HG03045 (cell line): ENCODE measurements around the gene ZNF335.

Experiments used
- ATAC-seq: cut with Tn5 transposase; IDR thresholded peaks from one replicate; pipeline ENCODE4 v1.9.1; 2021; ENCODE audit warnings: mild to moderate bottlenecking, moderate library complexity; ENCODE audit not compliant: unreplicated experiment

ZNF335 gene, protein sequence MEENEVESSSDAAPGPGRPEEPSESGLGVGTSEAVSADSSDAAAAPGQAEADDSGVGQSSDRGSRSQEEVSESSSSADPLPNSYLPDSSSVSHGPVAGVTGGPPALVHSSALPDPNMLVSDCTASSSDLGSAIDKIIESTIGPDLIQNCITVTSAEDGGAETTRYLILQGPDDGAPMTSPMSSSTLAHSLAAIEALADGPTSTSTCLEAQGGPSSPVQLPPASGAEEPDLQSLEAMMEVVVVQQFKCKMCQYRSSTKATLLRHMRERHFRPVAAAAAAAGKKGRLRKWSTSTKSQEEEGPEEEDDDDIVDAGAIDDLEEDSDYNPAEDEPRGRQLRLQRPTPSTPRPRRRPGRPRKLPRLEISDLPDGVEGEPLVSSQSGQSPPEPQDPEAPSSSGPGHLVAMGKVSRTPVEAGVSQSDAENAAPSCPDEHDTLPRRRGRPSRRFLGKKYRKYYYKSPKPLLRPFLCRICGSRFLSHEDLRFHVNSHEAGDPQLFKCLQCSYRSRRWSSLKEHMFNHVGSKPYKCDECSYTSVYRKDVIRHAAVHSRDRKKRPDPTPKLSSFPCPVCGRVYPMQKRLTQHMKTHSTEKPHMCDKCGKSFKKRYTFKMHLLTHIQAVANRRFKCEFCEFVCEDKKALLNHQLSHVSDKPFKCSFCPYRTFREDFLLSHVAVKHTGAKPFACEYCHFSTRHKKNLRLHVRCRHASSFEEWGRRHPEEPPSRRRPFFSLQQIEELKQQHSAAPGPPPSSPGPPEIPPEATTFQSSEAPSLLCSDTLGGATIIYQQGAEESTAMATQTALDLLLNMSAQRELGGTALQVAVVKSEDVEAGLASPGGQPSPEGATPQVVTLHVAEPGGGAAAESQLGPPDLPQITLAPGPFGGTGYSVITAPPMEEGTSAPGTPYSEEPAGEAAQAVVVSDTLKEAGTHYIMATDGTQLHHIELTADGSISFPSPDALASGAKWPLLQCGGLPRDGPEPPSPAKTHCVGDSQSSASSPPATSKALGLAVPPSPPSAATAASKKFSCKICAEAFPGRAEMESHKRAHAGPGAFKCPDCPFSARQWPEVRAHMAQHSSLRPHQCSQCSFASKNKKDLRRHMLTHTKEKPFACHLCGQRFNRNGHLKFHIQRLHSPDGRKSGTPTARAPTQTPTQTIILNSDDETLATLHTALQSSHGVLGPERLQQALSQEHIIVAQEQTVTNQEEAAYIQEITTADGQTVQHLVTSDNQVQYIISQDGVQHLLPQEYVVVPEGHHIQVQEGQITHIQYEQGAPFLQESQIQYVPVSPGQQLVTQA (N-terminal part only)

DNA sequence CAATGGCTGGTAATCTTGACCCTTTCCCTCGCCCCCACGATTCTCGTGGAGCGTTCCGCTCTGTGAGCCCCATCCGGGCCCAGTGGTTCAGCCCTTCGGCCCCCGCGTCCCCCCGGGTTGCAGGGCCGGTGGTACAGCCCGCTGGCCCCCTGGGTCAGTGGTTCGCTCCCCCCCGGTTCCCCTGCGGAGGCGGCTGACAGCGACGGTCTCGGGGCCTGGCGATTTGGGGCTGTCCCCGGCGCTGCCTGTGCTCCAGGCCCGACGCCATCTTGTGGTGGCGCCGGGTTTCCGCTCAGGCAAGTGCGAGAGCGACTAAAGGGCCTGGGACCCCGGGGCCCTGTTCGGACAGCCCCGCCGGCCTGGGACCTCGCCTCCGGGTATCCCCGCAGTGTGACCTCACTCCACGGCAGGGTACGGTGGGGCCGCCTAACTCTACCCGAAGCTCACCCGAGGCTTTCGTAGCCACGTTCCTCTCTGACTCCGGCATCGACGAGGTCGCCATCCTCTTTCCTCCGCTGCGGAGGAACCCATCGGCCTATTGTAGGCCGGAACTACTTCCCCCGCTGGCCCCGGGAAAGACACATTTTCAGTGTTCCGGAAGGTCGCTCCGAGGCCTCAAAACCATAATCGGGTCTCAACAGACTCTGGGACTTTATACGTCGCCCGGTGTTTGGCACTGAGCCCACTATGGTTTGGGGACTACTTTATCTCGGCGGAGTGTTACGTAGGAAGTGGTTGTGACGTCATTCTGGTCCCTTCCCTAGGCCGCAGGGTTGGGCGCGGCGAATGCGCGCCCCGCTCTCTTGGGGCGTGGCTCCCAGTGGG lies at the start of gene ZNF335:
Gene ZNF335, minus strand, starts transcription at position 529 of the 825 bp plus-strand sequence. CDS start 793 bp downstream, outside the sequence.
- peak; percentile 75 for ATAC-seq

DNA sequence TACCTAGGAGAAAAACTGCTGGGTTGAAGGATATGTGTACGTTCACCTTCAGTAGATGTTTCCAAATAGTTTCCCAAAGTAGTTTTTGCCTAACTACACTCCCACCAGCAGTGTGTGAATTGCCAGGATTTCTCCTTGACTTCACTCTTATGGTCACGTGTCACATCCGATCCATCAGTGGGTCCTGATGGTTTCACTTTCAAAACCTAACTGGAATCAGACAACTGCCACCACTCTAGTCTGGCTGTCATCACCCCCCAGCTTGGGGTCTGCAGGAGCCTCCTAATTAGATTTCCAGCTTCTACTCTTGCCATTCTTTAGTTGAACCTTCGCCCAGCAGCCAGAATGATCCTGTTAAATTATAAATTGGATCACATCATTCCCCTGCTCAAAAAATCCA lies 48.6 kb upstream of the ZNF335 start:
- no peak for ATAC-seq

DNA sequence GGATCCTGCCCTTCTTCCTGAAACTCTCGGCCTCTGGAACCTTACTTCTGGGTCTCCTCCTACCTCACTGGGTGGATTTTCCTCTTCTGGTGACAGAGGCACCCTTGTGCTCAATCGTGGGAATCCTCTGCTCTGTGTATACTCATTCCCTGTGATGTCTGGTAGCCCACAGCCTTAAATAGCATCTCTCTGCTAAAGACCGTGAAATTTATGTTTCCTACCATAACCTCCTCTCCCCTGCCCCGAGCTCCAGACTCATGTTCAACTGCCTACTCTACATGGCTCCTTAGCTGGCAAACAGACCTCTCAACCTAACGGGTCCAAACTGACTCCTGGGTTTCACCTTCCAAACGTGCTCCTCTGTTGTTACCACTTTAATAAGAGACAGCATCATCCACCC lies 46.6 kb upstream of the ZNF335 start:
- ATAC-seq = no peak

DNA sequence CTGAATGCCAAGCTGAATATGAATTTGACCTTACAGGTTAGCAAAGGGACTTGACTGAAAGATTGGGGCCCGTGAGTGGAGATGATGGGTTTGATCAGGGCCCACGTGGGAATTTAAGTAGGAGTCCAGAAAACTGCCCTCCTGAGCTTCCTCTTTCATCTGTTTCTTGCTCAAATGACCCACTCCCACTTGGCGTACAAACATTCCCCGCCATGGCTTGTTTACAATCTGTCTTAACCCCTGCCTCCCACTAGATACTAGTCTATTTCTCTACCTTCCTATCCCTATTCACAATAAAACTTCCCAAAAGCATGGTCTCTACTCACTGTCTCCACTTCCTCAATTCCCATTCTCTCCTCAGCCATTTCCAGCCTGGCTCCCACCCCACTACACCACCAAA lies 46.1 kb upstream of the ZNF335 start:
- no peak for ATAC-seq

DNA sequence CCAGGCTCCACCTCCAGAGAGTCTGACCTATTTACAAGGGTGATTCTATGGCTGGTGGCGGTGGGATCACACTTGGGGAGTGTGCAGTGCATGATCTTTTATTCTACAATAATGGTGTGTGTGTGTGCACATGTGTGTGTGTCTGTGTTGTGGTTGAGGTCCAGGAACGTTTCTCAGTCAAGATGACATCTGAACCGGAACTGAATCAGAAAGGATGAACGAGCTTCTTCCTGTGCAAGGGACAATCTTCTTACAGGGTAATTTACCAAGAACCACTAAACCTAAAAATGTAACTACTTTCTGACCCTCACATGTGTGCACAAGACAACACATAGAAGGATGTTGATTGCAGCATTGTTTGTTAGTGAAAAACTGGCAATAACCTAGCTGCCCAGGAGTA lies 45.3 kb upstream of the ZNF335 start:
- no peak for ATAC-seq

DNA sequence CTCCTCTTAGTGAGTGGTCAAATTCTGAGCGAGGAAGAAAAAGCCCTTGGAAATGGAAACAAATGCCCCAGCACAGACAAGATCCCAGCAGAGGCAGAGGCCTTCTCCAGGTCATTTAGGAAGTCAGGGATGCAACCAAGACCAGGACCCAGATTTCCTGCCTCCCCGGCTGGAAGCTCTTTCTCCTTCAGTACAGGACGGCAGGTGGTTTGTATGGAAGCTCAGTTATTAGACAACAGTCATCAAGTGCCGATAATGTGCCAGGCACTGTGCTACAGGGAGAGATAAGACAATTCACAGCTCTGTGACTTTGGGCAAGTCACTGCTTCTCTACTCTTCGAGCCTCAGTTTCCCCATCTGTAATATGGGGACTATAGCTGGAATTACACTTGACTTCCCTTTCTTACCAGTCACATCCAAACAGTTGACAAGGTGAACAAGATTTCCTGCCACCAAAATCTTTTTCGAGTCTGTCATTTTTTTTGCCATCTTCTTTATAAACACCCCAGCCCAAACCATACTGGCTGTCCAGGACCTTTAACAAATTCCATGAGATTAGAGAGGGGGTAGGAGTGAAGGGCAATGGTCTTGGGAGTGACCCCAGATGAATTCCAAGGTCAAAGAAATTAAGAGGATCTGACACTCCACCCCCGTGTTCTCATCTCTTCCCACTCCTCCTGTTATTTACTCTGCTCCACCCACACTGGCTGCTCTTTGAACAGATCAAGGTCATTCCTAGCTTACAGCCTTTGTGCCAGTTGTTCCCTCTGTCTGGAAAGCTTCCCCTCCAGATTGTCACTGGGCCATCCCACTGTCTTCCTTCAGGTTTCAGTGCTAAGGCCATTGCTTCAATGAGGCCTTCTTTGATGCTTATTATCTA lies 42.8 kb upstream of the ZNF335 start:
- ATAC-seq = no peak

DNA sequence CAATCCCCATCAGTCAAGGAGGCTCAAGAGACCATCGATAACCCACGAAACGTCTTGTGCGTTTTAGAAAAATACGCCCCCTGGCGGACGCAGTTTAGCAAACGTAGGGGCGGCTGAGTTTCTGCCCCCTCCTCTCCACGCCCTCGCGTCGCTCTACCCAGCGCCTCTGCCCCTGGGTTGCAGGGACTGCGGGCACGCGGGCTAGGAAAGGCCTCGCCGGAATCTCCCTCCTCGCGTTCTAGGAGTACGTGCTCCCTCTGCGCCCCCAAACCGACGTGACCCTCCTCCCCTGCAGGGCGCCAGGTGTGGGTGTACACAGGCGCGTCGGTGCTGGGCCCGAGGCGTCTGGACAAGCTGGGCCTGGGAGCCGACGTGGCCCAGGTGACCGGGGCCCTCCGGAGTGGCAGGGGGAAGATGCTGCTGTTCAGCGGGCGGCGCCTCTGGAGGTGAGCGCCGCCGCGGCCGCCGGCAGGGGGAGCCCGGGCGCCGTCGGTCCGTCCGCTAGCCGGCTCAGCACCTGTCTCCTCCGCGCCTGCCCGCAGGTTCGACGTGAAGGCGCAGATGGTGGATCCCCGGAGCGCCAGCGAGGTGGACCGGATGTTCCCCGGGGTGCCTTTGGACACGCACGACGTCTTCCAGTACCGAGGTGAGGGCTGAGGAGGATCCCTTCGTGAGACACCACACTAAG lies 42.0 kb upstream of the ZNF335 start:
- ATAC-seq = peak; percentile 60

DNA sequence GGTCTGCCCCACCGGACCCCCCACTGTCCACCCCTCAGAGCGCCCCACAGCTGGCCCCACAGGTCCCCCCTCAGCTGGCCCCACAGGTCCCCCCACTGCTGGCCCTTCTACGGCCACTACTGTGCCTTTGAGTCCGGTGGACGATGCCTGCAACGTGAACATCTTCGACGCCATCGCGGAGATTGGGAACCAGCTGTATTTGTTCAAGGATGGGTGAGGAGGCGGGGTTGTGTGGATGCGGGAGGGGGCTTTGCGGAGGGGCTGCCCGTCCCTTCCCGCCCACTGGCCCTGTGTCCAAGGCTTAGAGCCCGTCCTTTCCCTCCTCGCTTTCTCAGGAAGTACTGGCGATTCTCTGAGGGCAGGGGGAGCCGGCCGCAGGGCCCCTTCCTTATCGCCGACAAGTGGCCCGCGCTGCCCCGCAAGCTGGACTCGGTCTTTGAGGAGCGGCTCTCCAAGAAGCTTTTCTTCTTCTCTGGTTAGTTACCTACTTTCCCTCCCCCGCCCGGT lies 41.4 kb upstream of the ZNF335 start:
- ATAC-seq = no peak

DNA sequence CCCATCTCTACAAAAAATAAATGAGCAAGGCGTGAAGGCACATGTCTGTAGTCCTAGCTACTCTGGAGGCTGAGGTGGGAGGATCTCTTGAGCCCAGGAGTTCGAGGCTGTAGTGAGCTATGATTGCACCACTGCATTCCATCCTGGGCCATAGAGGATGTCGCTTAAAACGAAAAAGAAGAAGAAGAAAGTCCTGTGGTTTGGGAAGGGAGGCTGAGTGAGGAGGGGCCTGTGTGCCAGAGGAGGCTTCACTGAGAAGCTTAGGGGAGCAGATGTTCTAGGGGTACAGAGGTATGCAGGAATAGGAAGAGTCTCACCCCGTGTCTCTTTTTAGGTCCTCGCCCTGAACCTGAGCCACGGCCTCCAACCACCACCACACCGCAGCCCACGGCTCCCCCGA lies 40.9 kb upstream of the ZNF335 start:
- no peak for ATAC-seq

DNA sequence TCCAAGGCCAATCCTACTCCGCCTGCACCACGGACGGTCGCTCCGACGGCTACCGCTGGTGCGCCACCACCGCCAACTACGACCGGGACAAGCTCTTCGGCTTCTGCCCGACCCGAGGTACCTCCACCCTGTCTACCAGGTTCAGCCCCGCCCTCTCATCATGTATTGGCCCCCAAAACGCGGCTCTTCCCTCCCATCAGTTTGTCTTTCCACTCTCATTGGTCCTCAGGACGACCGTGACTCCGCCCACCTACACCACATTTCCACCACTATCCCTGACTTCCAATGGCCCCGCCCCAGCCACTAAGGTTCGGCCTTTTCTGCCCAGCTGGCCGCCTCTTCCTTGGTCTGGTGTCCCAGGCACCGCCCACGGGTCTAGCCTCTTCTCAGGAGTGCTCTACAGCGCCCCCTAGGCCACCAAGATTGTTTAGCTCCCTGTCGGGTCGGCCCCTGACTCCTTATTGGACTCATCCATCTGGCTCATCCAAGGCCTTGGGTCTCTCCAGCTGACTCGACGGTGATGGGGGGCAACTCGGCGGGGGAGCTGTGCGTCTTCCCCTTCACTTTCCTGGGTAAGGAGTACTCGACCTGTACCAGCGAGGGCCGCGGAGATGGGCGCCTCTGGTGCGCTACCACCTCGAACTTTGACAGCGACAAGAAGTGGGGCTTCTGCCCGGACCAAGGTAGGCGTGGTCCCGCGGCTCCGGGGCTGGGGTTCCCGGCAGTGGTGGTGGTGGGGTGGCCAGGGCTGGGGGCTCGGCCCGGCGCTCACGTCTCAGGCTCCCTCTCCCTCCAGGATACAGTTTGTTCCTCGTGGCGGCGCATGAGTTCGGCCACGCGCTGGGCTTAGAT lies 39.9 kb upstream of the ZNF335 start:
- ATAC-seq = no peak

DNA sequence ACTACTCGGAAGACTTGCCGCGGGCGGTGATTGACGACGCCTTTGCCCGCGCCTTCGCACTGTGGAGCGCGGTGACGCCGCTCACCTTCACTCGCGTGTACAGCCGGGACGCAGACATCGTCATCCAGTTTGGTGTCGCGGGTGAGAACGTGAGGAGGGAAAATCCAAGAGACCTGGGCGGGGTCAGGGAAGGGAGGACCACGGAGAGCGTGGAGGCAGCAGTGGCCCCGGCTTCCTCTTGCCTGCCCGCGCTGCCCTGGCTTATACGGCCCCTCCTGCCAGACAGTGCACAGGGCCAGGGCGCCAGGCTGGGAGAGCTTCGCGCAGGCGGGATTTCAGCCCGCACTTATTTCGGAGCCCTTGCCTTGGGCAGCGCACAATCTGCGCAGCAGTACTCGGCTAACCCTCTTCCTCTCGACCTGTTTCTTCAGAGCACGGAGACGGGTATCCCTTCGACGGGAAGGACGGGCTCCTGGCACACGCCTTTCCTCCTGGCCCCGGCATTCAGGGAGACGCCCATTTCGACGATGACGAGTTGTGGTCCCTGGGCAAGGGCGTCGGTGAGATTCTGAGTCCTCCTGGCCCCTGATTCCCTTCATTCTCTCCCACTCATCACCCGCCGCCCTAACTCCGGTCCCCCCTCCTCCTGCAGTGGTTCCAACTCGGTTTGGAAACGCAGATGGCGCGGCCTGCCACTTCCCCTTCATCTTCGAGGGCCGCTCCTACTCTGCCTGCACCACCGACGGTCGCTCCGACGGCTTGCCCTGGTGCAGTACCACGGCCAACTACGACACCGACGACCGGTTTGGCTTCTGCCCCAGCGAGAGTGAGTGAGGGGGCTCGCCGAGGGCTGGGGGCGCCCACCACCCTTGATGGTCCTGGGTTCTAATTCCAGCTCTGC lies 38.7 kb upstream of the ZNF335 start:
- ATAC-seq = no peak

DNA sequence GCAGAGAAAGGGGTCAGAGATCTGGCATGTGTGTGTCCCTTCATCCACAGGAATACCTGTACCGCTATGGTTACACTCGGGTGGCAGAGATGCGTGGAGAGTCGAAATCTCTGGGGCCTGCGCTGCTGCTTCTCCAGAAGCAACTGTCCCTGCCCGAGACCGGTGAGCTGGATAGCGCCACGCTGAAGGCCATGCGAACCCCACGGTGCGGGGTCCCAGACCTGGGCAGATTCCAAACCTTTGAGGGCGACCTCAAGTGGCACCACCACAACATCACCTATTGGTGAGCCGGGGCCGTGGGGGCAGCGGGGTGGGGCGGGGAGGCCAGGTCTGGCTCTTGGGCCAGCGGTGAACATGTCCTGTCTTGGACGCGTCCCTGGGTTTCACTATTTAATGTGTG lies 37.8 kb upstream of the ZNF335 start:
- no peak for ATAC-seq

DNA sequence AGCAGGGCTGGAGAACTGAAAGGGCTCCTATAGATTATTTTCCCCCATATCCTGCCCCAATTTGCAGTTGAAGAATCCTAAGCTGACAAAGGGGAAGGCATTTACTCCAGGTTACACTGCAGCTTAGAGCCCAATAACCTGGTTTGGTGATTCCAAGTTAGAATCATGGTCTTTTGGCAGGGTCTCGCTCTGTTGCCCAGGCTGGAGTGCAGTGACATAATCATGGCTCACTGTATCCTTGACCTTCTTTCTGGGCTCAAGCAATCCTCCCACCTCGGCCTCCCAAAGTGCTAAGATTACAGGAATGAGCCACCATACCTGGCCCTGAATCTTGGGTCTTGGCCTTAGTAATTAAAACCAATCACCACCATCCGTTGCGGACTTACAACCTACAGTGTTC lies 35.7 kb upstream of the ZNF335 start:
- no peak for ATAC-seq

DNA sequence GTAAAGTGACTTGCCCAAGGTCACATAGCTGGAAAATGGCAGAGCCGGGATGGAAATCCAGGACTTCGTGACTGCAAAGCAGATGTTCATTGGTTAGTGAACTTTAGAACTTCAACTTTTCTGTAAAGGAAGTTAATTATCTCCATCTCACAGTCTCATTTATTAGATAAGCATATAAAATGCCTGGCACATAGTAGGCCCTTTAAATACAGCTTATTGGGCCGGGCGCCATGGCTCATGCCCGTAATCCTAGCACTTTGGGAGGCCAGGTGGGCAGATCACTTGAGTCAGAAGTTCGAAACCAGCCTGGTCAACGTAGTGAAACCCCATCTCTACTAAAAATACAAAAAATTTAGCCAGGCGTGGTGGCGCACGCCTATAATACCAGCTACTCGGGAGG lies 35.0 kb upstream of the ZNF335 start:
- ATAC-seq = no peak

DNA sequence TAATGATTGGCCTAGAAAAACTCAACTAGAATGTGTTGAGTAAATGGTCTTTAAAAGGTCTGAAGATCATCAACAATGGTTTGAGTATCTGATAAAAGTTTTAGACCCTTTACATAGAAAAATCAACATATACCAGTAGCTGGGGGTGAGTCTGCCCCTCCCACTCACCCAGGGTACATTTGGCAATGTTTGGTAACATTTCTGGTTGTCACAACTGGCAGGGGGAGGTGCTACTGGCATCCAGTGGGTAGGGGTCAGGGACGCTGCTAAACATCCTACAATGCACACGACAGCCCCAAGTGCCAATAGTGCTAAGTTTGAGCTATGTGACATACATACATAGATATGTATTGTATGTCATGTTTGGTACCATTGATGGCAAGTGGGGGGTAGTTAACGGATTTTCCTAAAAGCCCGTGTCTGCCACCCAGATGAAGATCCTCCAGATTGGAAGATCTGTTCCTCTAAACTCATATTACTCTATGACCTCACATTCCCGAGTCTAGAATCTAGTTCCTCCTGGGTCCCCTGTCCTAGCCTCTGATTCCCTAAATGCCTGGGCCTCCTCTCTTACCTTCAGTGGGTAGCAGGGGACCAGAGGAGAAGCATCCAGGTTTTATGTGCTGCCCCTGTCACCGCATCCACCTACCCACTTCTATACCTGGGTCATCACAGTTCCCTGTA lies 34.2 kb upstream of the ZNF335 start:
- no peak for ATAC-seq

DNA sequence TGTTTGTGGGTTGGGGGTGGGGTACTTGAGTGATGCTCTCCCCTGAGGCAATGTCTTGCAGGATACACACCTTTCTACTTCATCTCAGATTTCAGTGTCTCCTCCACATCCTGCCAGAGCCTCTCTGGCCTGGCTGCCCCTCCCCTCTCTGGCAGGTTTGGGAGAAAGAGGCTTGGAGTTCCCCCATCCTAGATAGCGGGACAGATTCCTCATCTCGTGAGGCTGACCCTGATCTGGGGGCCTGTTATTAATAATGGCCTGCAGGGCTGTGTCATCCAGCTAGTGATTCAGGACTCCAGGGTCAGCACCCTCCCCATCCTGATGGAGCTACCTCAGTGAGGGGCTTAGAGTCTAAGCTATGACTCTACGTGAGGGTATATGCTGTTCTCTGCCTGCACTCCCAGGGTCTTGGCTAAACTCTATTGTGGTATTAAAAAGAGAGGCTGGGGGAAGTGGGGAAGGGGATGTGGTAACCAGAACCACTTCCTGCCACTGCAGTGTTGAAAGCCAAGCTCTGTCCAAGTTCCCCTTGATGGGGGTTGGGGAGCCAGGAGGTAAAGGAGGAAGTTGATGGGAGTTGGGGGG lies 33.0 kb upstream of the ZNF335 start:
- no peak for ATAC-seq
